ENCODE data around the gene GALNT10. TPM values are rescaled to one million over a fixed set of nuclear protein-coding genes. Genes with fewer than 3 reads are reported as not detected.
A peak's percentile ranks its signal among the peaks of the same experiment; 100 is the strongest.

Gene GALNT10
- total and polyA plus RNA-seq, 9 of the 15 experiments (the other 6 are each of a cell fraction or from before 2014, with no cell fraction given): 4.6 to 37.1 (median 13.3) TPM

DNA sequence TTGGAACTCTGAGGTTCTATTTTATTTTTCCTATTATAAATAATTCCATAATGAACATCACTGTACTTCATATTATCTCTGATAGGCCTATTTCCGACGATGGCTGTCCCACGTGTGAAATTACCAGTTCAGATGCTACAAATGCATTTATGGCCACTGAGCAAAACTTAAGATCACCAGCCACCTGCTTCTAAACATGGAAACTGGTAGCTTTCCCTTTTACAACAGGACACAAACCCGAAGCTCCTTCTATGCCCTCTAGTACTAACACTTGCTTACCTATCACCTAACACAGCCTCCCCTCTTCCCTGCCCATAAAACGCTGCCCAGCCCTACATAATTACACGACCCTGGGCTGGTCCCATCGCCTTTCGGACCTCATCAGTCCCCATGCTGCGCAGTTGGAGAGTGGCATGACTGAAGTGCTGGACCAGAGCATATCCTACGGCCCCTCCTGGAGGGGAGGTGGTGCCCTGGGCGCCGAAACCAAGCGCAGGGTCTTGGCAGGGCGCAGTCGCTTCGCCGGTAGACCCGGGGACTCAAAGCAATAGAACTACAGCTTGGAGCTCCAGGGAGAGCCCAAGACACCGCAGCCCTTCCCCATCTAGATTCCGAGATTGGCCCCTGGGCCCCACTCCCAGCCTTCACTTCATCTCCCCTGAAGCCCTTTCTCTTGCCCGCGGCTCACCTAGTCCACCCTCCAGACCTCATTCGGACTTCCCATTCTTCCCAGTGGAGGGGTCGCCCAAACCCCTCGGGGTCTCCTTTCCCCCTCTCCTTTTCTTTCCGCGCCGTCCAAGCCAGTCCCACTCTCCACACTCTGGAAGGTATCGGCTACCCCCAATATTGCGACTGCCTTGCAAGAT is 254.3 kb downstream of the GALNT10 start:
- peak overlapping the region; percentile 99 for H3K4me2 ChIP-seq (ENCODE audit: insufficient read depth, low read length)
- ATAC-seq: peak; percentile 41
- peak overlapping the region; percentile 67 to 92 for H3K9ac ChIP-seq (ENCODE audit: insufficient read depth in 1 of 2, low read depth in 2 of 2, low read length in 2 of 2)
- intact Hi-C loops (cut with micrococcal nuclease) (loop anchor here (5.0 kb wide), 1 partner anchor 247 kb away; no protein-coding TSS in a partner anchor), in situ Hi-C loops (cut with MboI) (no loop called here)
- peak overlapping the region; percentile 31 for H3K27ac ChIP-seq (ENCODE audit: extremely low read depth, low read depth, low read length)
- DNase-seq (ENCODE audit: extremely low read depth in 1 of 4, low spot score in 3 of 4): peak; percentile 27 to 34 (median 30)
- H3K36me3 ChIP-seq (ENCODE audit: control insufficient read depth, insufficient read depth, low read length): peaks cover 31% of the 10 kb centered on the region; the same call in 2 of the 3 replicates
- POLR2A ChIA-PET: no interaction called here
- no peaks in the 10 kb centered on the region for H3K27me3 ChIP-seq (ENCODE audit: control insufficient read depth in 2 of 2, insufficient read depth in 2 of 2, low read length in 2 of 2)
- peaks cover 39% of the 10 kb centered on the region for H3K79me2 ChIP-seq (ENCODE audit: control insufficient read depth, insufficient read depth, low read length)
- peaks cover 13% of the 10 kb centered on the region for H4K20me1 ChIP-seq (replicated peaks; ENCODE audit: control insufficient read depth, insufficient read depth, low read length)
- no peaks in the 10 kb centered on the region for H3K9me1 ChIP-seq (ENCODE audit: control insufficient read depth, insufficient read depth, low read length)
- FAIRE-seq: no peak
- H2AFZ ChIP-seq (ENCODE audit: low read depth, low read length): peak overlapping the region; percentile 90
- H3K9me3 ChIP-seq (replicated peaks; ENCODE audit: control insufficient read depth, insufficient read depth, low read depth, low read length): no peaks in the 10 kb centered on the region
- CTCF ChIA-PET (ENCODE audit: low intra/inter-chr PET ratio): no interaction called here
- no TSS peak for BruUV-seq (replicated peaks)
- peak overlapping the region; percentile 60 for H3K4me3 ChIP-seq
- TF ChIP-seq, protein P1, sequence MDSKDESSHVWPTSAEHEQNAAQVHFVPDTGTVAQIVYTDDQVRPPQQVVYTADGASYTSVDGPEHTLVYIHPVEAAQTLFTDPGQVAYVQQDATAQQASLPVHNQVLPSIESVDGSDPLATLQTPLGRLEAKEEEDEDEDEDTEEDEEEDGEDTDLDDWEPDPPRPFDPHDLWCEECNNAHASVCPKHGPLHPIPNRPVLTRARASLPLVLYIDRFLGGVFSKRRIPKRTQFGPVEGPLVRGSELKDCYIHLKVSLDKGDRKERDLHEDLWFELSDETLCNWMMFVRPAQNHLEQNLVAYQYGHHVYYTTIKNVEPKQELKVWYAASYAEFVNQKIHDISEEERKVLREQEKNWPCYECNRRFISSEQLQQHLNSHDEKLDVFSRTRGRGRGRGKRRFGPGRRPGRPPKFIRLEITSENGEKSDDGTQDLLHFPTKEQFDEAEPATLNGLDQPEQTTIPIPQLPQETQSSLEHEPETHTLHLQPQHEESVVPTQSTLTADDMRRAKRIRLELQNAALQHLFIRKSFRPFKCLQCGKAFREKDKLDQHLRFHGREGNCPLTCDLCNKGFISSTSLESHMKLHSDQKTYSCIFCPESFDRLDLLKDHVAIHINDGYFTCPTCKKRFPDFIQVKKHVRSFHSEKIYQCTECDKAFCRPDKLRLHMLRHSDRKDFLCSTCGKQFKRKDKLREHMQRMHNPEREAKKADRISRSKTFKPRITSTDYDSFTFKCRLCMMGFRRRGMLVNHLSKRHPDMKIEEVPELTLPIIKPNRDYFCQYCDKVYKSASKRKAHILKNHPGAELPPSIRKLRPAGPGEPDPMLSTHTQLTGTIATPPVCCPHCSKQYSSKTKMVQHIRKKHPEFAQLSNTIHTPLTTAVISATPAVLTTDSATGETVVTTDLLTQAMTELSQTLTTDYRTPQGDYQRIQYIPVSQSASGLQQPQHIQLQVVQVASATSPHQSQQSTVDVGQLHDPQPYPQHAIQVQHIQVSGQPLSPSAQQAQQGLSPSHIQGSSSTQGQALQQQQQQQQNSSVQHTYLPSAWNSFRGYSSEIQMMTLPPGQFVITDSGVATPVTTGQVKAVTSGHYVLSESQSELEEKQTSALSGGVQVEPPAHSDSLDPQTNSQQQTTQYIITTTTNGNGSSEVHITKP (IDR thresholded peaks at IDR 0.05; ENCODE audit: partially characterized antibody): peak; percentile 75
- TF ChIP-seq ZNF282 (CRISPR knock-in tag; IDR thresholded peaks at IDR 0.05) (no peak), NFRKB (IDR thresholded peaks at IDR 0.05; ENCODE audit: low read depth) (0 out of 2 replicates have a peak, but pooled peaks have one; percentile 24), RUNX1 (IDR thresholded peaks at IDR 0.05; ENCODE audit: low read depth) (no peak), PCBP1 (IDR thresholded peaks at IDR 0.05; ENCODE audit: low read depth, low read length, poor library complexity, severe bottlenecking) (no peak), NRF1 (conservative IDR thresholded peaks at IDR 0.05 in 1 of 2, IDR thresholded peaks at IDR 0.05 in 1 of 2) (0 out of 4 replicates have a peak, but pooled peaks of 1 of the 2 experiments have one; percentile 6), HDGF (IDR thresholded peaks at IDR 0.05) (no peak), ZBTB7A (IDR thresholded peaks at IDR 0.05; ENCODE audit: borderline replicate concordance, control insufficient read depth, low read depth, low read length) (peak; percentile 57; the same call in 1 of the 2 replicates), L3MBTL2 (IDR thresholded peaks at IDR 0.05) (no peak)
- TF ChIP-seq, protein P2, sequence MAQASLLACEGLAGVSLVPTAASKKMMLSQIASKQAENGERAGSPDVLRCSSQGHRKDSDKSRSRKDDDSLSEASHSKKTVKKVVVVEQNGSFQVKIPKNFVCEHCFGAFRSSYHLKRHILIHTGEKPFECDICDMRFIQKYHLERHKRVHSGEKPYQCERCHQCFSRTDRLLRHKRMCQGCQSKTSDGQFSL (CRISPR knock-in tag; IDR thresholded peaks at IDR 0.05): 0 out of 2 replicates have a peak, but pooled peaks have one; percentile 37
- TF ChIP-seq, protein P2 (tag; IDR thresholded peaks at IDR 0.05): no peak
- TF ChIP-seq, protein P3, sequence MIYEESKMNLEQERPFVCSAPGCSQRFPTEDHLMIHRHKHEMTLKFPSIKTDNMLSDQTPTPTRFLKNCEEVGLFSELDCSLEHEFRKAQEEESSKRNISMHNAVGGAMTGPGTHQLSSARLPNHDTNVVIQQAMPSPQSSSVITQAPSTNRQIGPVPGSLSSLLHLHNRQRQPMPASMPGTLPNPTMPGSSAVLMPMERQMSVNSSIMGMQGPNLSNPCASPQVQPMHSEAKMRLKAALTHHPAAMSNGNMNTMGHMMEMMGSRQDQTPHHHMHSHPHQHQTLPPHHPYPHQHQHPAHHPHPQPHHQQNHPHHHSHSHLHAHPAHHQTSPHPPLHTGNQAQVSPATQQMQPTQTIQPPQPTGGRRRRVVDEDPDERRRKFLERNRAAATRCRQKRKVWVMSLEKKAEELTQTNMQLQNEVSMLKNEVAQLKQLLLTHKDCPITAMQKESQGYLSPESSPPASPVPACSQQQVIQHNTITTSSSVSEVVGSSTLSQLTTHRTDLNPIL (CRISPR knock-in tag; IDR thresholded peaks at IDR 0.05): no peak
- TF ChIP-seq, protein P4, sequence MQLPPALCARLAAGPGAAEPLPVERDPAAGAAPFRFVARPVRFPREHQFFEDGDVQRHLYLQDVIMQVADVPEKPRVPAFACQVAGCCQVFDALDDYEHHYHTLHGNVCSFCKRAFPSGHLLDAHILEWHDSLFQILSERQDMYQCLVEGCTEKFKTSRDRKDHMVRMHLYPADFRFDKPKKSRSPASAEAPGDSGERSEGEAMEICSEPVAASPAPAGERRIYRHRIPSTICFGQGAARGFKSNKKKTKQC (CRISPR knock-in tag; IDR thresholded peaks at IDR 0.05): peak; percentile 18; the same call in 1 of the 2 replicates
- WGBS (ENCODE audit: insufficient coverage, low coverage, missing lambda C conversion rate): 9% methylated on average over 30 of the region's 30 CpGs
- peaks cover 8 to 19% of the 10 kb centered on the region in 2 experiments; a peak in 4 of 5 replicates for H3K4me1 ChIP-seq (replicated peaks in 1 of 2; ENCODE audit: control insufficient read depth in 2 of 2, insufficient read depth in 2 of 2, low read length in 2 of 2)

Data from K562 (cell line).